Right lobe of liver (tissue), 6 donors: Measurements from ENCODE around the gene CYP11A1. TPM values are rescaled to one million over a fixed set of nuclear protein-coding genes. Genes with fewer than 3 reads are reported as not detected.
A peak's percentile ranks its signal among the peaks of the same experiment; 100 is the strongest.

ENCODE experiments used
- ATAC-seq, 4 donors: fragments of 200-7000 bp; cut with Tn5 transposase; one replicate each; pipeline ENCODE4 v1.9.1; 2020; ENCODE audit warnings: mild to moderate bottlenecking in 4 of 4, moderate library complexity in 4 of 4
- DNase-seq, 3 donors: peaks; one replicate each; pipeline ENCODE4 v3.0.0-alpha.2; 2020
- H3K27ac ChIP-seq, 3 donors: fragments of 200-600 bp; one replicate each; pipeline ENCODE4 v1.8.0; 2022
- H3K27me3 ChIP-seq, 2 donors: fragments of 200-600 bp; one replicate each; pipeline ENCODE4 v1.8.0; 2022
- H3K36me3 ChIP-seq, 4 donors: fragments of 200-600 bp; sonication (generic) in 1 of 4; one replicate each; pipeline versions ENCODE4 v1.5.1 to v1.8.0; 2017 to 2022; ENCODE audit warnings: control low read depth in 1 of 4
- H3K4me1 ChIP-seq, 4 donors: fragments of 200-600 bp; sonication (generic) in 1 of 4; one replicate each; pipeline versions ENCODE4 v1.5.1 to v1.8.0; 2017 to 2022; ENCODE audit warnings: control low read depth in 1 of 4
- H3K4me3 ChIP-seq, 3 donors: fragments of 200-600 bp; one replicate each; pipeline ENCODE4 v1.8.0; 2022
- H3K9me3 ChIP-seq, 4 donors: fragments of 200-600 bp; sonication (generic) in 1 of 4; one replicate each; pipeline versions ENCODE4 v1.5.1 to v1.8.0; 2017 to 2022; ENCODE audit warnings: control low read depth in 1 of 4
- POLR2A ChIP-seq: fragments of 450-650 bp; IDR thresholded peaks from one replicate; pipeline ENCODE4 v1.6.1; 2017; ENCODE audit warnings: antibody characterized with exemption, mild to moderate bottlenecking
- WGBS: methylation state at CpG from one replicate; pipeline ENCODE4 v1.1.6; 2018; ENCODE audit warnings: low coverage, low lambda C conversion rate; ENCODE audit not compliant: insufficient coverage; ENCODE audit errors: missing lambda C conversion rate; 5-methylcytosine and 5-hydroxymethylcytosine counted together
- intact Hi-C, 2 donors: fragments of 100-400 bp; cut with DNase I; formaldehyde crosslinking; loops; one replicate each; pipeline versions ENCODE4 v1.11.2 to v1.14.1; 2022
- total RNA-seq, 6 experiments: library from RNA; depleted of rRNA in 2 of 6; stranded (reverse); fragments of >200 nt in 2 of 6; fragmentation: NEBNext Ultra II Directional in 3 of 6; extraction: Animal tissue kit (Norgen Biotek cat#: 25700) in 3 of 6; gene quantifications; one replicate each; pipeline versions ENCODE4 v1.1.0 to v1.2.4, GENCODE V29; 2016 to 2023
- TF ChIP-seq, protein P1 (sequence below), 4 donors: fragments of 200-600 bp in 3 of 4; fragments of 450-650 bp in 1 of 4; IDR thresholded peaks; one replicate each; pipeline versions ENCODE4 v1.5.1 to v1.8.0; 2016 to 2022; ENCODE audit warnings: antibody characterized with exemption in 4 of 4, mild to moderate bottlenecking in 2 of 4
- donor health status: DM: no; HTN: yes; CAD: no.
- donor health status: DM: no; HTN: no; CAD: no.
- donor health status: DM: no; HTN: no; CAD: no.
- donor health status: DM: no; HTN: yes; CAD: no.
- donor health status: DM: no; HTN: yes; CAD: no.

Gene CYP11A1
- total RNA-seq, 6 experiments from 2014 or later = 2.5 to 6.4 (median 2.8) TPM

DNA sequence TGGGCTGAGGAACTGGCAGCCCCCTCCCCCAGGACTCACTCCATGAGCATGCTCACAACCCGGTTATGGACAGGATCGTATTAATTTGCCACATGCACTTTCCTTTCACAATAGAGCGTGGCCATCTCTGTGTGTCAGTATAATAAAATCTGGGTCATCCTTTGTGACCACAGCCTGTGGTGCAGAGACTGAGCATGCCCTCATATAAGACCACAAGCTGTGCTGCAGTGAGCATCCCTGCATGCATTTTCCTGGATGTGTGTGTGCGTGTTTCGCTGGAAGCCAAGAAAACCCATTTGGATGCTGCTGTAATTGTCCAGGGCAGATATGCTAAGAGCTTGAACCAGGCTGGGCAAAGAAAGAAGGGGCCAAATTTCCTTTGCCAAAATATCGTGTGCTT lies 39.7 kb downstream of the CYP11A1 start:
- TF ChIP-seq, protein P1, sequence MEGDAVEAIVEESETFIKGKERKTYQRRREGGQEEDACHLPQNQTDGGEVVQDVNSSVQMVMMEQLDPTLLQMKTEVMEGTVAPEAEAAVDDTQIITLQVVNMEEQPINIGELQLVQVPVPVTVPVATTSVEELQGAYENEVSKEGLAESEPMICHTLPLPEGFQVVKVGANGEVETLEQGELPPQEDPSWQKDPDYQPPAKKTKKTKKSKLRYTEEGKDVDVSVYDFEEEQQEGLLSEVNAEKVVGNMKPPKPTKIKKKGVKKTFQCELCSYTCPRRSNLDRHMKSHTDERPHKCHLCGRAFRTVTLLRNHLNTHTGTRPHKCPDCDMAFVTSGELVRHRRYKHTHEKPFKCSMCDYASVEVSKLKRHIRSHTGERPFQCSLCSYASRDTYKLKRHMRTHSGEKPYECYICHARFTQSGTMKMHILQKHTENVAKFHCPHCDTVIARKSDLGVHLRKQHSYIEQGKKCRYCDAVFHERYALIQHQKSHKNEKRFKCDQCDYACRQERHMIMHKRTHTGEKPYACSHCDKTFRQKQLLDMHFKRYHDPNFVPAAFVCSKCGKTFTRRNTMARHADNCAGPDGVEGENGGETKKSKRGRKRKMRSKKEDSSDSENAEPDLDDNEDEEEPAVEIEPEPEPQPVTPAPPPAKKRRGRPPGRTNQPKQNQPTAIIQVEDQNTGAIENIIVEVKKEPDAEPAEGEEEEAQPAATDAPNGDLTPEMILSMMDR (IDR thresholded peaks at IDR 0.05) = no peak
- no peak for TF ChIP-seq POLR2A

DNA sequence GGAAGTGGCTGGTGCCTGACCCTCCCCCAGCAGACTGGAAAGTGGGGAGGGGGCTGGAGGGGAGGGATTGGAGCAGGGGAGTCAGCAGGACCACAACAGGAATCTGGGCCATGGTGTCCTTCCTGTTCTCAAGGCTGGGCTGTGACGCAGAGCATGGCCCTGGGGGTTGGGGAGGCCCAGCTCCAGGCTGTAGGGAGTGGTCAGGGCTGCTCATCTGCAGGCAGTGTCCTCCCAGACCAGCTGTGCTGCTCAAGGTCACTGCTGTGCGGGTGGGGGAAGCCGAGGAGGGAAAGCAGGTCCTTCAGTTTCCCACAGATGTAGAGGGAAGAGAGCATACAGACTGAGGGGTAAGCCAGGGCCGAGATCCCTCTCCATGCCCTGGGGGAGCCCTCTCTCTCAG lies 40.7 kb downstream of the CYP11A1 start:
- Histone ChIP-seq H3K27ac (no peak overlapping the region), H3K36me3 (no peaks in the 10 kb centered on the region), H3K27me3 (no peaks in the 10 kb centered on the region), H3K4me1 (no peaks in the 10 kb centered on the region), H3K9me3 (no peaks in the 10 kb centered on the region), H3K4me3 (no peak overlapping the region)
- 58% methylated on average over 2 of the region's 4 CpGs for WGBS
- DNase-seq (no peak), ATAC-seq (peak in 1 of 4 donors; percentile 15)
- TF ChIP-seq, protein P1 (IDR thresholded peaks at IDR 0.05) = no peak
- TF ChIP-seq POLR2A = no peak
- intact Hi-C loops = loop anchor here in 1 of 2 donors (10.0 kb wide), 1 partner anchor 362 kb away; no protein-coding TSS in a partner anchor

More for the DNA sequence above, 39.7 kb downstream of the CYP11A1 start:
- Histone ChIP-seq H3K9me3 (no peaks in the 10 kb centered on the region), H3K36me3 (no peaks in the 10 kb centered on the region), H3K4me1 (no peaks in the 10 kb centered on the region), H3K27me3 (no peaks in the 10 kb centered on the region), H3K27ac (no peak overlapping the region), H3K4me3 (no peak overlapping the region)
- 78% methylated on average over 3 of the region's 6 CpGs for WGBS
- ATAC-seq (no peak), DNase-seq (no peak)
- intact Hi-C loops = loop anchor here in 1 of 2 donors (10.0 kb wide), 1 partner anchor 363 kb away; no protein-coding TSS in a partner anchor

DNA sequence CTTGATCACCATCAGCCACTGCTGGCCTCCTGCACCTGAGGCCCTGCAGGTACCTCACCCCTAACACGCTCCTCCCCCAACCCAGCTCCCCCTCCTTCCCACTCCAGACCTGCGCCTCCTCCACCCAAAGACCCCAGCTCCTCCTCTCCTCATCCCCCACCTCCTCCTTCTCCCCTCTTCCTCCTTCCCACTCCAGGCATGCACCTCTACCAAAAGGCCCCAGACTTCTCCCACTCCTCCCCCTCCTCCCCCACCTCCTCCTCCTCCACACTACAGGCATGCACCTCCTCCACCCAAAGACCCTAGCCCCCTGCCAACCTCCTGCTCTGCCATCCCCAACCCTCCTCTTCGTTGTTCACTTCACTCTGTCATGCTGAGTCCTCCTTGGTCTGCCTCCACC lies 42.7 kb downstream of the CYP11A1 start:
- no peak for DNase-seq
- Histone ChIP-seq H3K27me3 (no peaks in the 10 kb centered on the region), H3K4me3 (no peak overlapping the region), H3K27ac (no peak overlapping the region), H3K36me3 (no peaks in the 10 kb centered on the region), H3K9me3 (no peaks in the 10 kb centered on the region), H3K4me1 (no peaks in the 10 kb centered on the region)
- intact Hi-C loops = loop anchor here in 1 of 2 donors (10.0 kb wide), 1 partner anchor 360 kb away; no protein-coding TSS in a partner anchor
- TF ChIP-seq, protein P1 (IDR thresholded peaks at IDR 0.05) = no peak
- no peak for TF ChIP-seq POLR2A
- no peak for ATAC-seq
- 50% methylated on average over 3 of the region's 3 CpGs for WGBS

DNA sequence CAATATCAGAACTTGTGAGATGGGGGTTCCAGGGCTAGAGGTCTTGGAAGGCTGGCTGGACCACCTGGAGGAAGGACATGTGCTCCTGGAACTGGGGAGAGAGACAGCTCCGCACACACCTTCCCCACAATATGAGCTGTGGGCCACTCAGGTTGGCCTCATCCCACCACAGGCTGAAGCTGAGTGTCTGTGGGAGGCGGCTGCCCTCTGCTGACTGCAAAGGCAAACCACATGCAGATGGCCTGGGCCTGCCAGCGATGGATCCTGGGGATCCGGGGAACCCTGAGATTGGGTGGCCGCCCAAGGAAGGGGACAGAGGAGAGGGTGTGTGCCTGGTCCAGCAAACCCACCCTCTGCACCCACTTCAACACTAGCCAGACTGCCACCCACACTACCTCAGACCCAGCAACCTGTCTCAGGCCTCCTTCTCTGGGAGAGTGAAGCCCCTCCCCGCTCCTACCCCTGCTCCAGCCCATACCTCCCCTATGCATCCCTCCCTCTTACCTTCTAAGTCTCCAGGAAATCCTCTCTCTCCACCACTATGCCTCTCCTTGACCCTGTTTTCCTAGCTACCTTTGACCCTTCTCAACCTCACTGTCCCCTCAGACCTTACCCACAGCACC lies 44.8 kb downstream of the CYP11A1 start:
- H3K27ac ChIP-seq = no peak overlapping the region
- TF ChIP-seq, protein P1 (IDR thresholded peaks at IDR 0.05) = peak; percentile 66 to 81 (median 77)
- TF ChIP-seq POLR2A = no peak
- H3K9me3 ChIP-seq = no peaks in the 10 kb centered on the region
- no peaks in the 10 kb centered on the region for H3K27me3 ChIP-seq
- peak; percentile 75 to 89 (median 85) for ATAC-seq
- H3K4me1 ChIP-seq = no peaks in the 10 kb centered on the region
- H3K4me3 ChIP-seq = no peak overlapping the region
- intact Hi-C loops = loop anchor here in 1 of 2 donors (10.0 kb wide), 1 partner anchor 358 kb away; no protein-coding TSS in a partner anchor
- 0% methylated on average over 1 of the region's 6 CpGs for WGBS
- DNase-seq = peak; percentile 59 to 71 (median 66)
- H3K36me3 ChIP-seq = no peaks in the 10 kb centered on the region
